PFSK-1 (cell line): ENCODE measurements around the gene ZNF484.

Source experiments
- FOXP2 ChIP-seq: optimal IDR thresholded peaks from 2 replicates; pipeline ENCODE3; 2011; ENCODE audit warnings: borderline replicate concordance, control low read depth, inconsistent platforms; ENCODE audit not compliant: insufficient read depth; ENCODE audit errors: extremely low read length, extremely low read depth
- POLR2AphosphoS5 ChIP-seq: IDR thresholded peaks from 2 replicates; pipeline ENCODE4 v1.6.1; 2012; ENCODE audit warnings: low read depth, mild to moderate bottlenecking, control low read depth, low read length, moderate library complexity
- SIN3A ChIP-seq: IDR thresholded peaks from 2 replicates; pipeline ENCODE4 v1.6.1; 2012; ENCODE audit warnings: mild to moderate bottlenecking, low read length, moderate library complexity, borderline replicate concordance; ENCODE audit not compliant: insufficient read depth
- TAF1 ChIP-seq: IDR thresholded peaks from 2 replicates; pipeline ENCODE4 v1.6.1; 2012; ENCODE audit warnings: low read length, control low read depth, borderline replicate concordance; ENCODE audit not compliant: insufficient read depth
- TF ChIP-seq, protein P1 (sequence below), 2 experiments: IDR thresholded peaks; 2 replicates each; pipeline versions ENCODE4 v1.6.1 to v1.8.0; 2011 to 2012; ENCODE audit warnings: low read depth in 2 of 2, low read length in 2 of 2, control low read depth in 1 of 2, inconsistent platforms in 1 of 2, mild to moderate bottlenecking in 1 of 2, moderate library complexity in 1 of 2; ENCODE audit not compliant: insufficient read depth in 1 of 2

ZNF484 gene

GRCh38 chr9:92897323-92897722 is 19.5 kb upstream of the ZNF484 start:
- TF ChIP-seq, protein P1, sequence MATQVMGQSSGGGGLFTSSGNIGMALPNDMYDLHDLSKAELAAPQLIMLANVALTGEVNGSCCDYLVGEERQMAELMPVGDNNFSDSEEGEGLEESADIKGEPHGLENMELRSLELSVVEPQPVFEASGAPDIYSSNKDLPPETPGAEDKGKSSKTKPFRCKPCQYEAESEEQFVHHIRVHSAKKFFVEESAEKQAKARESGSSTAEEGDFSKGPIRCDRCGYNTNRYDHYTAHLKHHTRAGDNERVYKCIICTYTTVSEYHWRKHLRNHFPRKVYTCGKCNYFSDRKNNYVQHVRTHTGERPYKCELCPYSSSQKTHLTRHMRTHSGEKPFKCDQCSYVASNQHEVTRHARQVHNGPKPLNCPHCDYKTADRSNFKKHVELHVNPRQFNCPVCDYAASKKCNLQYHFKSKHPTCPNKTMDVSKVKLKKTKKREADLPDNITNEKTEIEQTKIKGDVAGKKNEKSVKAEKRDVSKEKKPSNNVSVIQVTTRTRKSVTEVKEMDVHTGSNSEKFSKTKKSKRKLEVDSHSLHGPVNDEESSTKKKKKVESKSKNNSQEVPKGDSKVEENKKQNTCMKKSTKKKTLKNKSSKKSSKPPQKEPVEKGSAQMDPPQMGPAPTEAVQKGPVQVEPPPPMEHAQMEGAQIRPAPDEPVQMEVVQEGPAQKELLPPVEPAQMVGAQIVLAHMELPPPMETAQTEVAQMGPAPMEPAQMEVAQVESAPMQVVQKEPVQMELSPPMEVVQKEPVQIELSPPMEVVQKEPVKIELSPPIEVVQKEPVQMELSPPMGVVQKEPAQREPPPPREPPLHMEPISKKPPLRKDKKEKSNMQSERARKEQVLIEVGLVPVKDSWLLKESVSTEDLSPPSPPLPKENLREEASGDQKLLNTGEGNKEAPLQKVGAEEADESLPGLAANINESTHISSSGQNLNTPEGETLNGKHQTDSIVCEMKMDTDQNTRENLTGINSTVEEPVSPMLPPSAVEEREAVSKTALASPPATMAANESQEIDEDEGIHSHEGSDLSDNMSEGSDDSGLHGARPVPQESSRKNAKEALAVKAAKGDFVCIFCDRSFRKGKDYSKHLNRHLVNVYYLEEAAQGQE (IDR thresholded peaks at IDR 0.05; ENCODE audit: insufficient read depth in 1 of 2, low read depth in 2 of 2, low read length in 2 of 2): no peak
- TF ChIP-seq POLR2AphosphoS5 (no peak), FOXP2 (no peak)

GRCh38 chr9:92895812-92896436 is 18.1 kb upstream of the ZNF484 start:
- TF ChIP-seq SIN3A (no peak), FOXP2 (no peak), TAF1 (no peak)
- TF ChIP-seq, protein P1 (IDR thresholded peaks at IDR 0.05; ENCODE audit: insufficient read depth in 1 of 2, low read depth in 2 of 2, low read length in 2 of 2): no peak

- TF ChIP-seq SIN3A: no peak
- no peak for TF ChIP-seq FOXP2
- TF ChIP-seq, protein P1 (IDR thresholded peaks at IDR 0.05; ENCODE audit: insufficient read depth in 1 of 2, low read depth in 2 of 2, low read length in 2 of 2): no peak
- TF ChIP-seq POLR2AphosphoS5: no peak
- no peak for TF ChIP-seq TAF1
Measured at GRCh38 chr9:92894711-92895362, 17.0 kb upstream of the ZNF484 start.

DNA sequence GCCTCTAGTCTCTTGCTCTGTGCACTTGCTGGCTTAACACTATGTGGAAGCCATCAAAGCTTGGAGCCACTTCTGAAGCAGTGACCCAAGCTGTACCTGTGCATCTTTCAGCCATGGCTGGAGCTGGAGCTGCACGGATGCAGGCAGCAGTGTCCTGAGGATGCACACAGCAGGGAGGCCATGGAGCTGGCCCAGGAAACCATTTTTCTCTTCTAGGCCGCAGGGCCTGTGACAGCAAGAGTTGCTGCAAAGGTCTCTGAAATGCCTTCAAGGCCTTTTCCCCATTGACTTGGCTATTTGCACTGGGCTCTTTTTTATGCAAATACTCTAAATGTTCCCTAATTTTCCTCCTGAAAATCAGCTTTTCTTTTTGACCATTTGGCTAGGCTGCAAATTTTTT is 12.9 kb upstream of the ZNF484 start:
- TF ChIP-seq, protein P1 (IDR thresholded peaks at IDR 0.05; ENCODE audit: insufficient read depth in 1 of 2, low read depth in 2 of 2, low read length in 2 of 2): no peak
- TF ChIP-seq SIN3A (no peak), TAF1 (no peak), POLR2AphosphoS5 (no peak), FOXP2 (no peak)

DNA sequence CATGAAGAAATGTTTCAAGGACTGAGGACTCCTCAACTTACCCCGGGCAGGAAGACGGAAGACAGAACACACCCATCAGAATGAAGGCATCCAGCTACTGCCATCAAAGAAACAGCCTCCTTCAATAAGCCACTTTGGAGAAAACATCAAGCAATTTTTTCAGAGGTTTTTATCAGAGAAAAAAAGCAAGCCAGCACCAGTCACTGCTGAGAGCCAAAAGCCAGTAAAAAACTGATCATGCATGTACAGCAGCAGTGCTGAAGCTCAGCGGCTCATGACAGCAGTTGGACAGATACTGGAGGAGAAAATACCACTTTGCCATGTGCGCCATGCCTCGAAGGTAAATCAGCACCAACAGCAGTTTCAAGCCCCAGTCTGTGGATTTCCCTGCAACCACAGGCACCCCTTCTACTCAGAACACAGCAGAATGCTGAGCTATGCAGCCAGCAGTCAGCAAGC is 10.1 kb upstream of the ZNF484 start:
- TF ChIP-seq, protein P1 (IDR thresholded peaks at IDR 0.05; ENCODE audit: insufficient read depth in 1 of 2, low read depth in 2 of 2, low read length in 2 of 2): no peak
- TF ChIP-seq SIN3A (no peak), POLR2AphosphoS5 (no peak), TAF1 (no peak), FOXP2 (no peak)
